SK-N-MC (cell line): Measurements from ENCODE around the gene RIPK1.

Experiments used
- DNase-seq: peaks from one replicate; pipeline ENCODE4 v3.0.0-alpha.2; 2011; ENCODE audit warnings: low read depth, low spot score
- H3K27ac ChIP-seq: fragments of 200-600 bp; sonication (generic); 2 replicates; pipeline ENCODE4 v1.5.1; 2016; ENCODE audit warnings: mixed run types
- H3K36me3 ChIP-seq: fragments of 200-600 bp; sonication (generic); 2 replicates; pipeline ENCODE4 v1.6.1; 2017; ENCODE audit warnings: antibody characterized with exemption, low read length, mixed read lengths; ENCODE audit not compliant: insufficient read depth
- H3K4me3 ChIP-seq: fragments of 200-600 bp; sonication (generic); 2 replicates; pipeline ENCODE4 v1.5.1; 2016
- H3K9ac ChIP-seq: fragments of 200-600 bp; sonication (generic); 2 replicates; pipeline ENCODE4 v1.8.0; 2017; ENCODE audit warnings: mixed run types, mixed read lengths; ENCODE audit not compliant: insufficient read length
- H3K9me3 ChIP-seq: fragments of 200-600 bp; sonication (generic); 2 replicates; pipeline ENCODE4 v1.6.1; 2017; ENCODE audit warnings: low read depth, mild to moderate bottlenecking, antibody characterized with exemption, low read length, moderate library complexity, mixed read lengths
- EZH2 ChIP-seq: fragments of 200-600 bp; sonication (generic); IDR thresholded peaks from one replicate; pipeline ENCODE4 v1.6.1; 2017; ENCODE audit warnings: antibody characterized with exemption
- FOXP2 ChIP-seq: optimal IDR thresholded peaks from 2 replicates; pipeline ENCODE3; 2011; ENCODE audit warnings: mild to moderate bottlenecking, moderate library complexity; ENCODE audit not compliant: insufficient read depth; ENCODE audit errors: extremely low read length, control extremely low read depth
- POLR2AphosphoS5 ChIP-seq: IDR thresholded peaks from 2 replicates; pipeline ENCODE4 v1.6.1; 2012; ENCODE audit warnings: mild to moderate bottlenecking, low read depth, low read length, borderline replicate concordance

Gene RIPK1

GRCh38 chr6:3138341-3138740, 70.0 kb downstream of the RIPK1 start:
- no peak for DNase-seq
- no peak overlapping the region for H3K27ac ChIP-seq
- peaks cover 29% of the 10 kb centered on the region; the same call in 1 of the 2 replicates for H3K36me3 ChIP-seq
- H3K9ac ChIP-seq: no peak overlapping the region
- TF ChIP-seq FOXP2 (no peak), POLR2AphosphoS5 (no peak), EZH2 (no peak)
- H3K4me3 ChIP-seq: no peak overlapping the region
- no peaks in the 10 kb centered on the region for H3K9me3 ChIP-seq

- Histone ChIP-seq H3K4me3 (no peak overlapping the region), H3K36me3 (peaks cover 29% of the 10 kb centered on the region; the same call in 1 of the 2 replicates), H3K27ac (no peak overlapping the region), H3K9ac (no peak overlapping the region), H3K9me3 (no peaks in the 10 kb centered on the region)
- TF ChIP-seq FOXP2 (no peak), EZH2 (no peak), POLR2AphosphoS5 (no peak)
- no peak for DNase-seq
These were observed 71.0 kb downstream of the RIPK1 start for GRCh38 chr6:3139090-3139903.

DNA sequence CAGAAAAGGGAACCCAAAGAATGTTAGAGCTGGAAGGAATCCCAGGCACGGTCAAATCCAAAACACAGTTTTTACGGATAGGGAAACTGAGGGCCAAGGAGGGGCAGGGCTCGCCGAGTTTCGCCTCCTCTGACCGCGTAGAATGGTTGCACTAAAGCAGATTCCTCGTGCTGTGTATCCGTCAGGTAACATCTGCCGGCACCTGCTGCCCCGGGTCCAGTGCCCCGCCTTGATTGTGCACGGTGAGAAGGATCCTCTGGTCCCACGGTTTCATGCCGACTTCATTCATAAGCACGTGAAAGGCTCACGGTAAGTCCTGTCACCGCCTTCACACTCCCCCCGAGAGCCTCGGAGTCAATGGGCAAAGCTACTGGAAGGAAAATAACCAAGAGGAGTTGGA, 71.9 kb downstream of the RIPK1 start:
- Histone ChIP-seq H3K9me3 (no peaks in the 10 kb centered on the region), H3K36me3 (peaks cover 29% of the 10 kb centered on the region; the same call in 1 of the 2 replicates), H3K9ac (no peak overlapping the region), H3K4me3 (no peak overlapping the region), H3K27ac (no peak overlapping the region)
- no peak for DNase-seq
- TF ChIP-seq FOXP2: no peak
- no peak for TF ChIP-seq POLR2AphosphoS5
- TF ChIP-seq EZH2: no peak

DNA sequence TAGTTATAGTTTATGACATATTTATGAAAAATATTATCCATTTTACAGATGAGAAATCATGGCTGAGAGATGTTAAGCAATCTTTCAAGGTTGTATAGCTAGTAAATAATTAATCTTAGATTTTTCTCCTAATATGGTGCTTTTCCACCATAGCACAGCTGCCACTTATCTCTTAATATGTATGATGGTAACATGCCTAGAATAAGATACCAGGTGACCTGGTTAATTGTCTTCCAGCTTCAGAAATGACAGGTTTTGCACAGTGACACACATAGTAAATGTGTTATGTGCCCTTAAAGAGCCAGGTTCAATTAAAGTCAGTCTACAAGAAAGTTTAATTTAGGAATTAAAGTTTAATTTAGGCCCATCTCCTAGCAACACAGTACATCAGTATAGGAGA, 74.2 kb downstream of the RIPK1 start:
- no peak for TF ChIP-seq FOXP2
- TF ChIP-seq EZH2: no peak
- no peak for TF ChIP-seq POLR2AphosphoS5
- no peak for DNase-seq
- Histone ChIP-seq H3K27ac (no peak overlapping the region), H3K9ac (no peak overlapping the region), H3K4me3 (no peak overlapping the region), H3K9me3 (no peaks in the 10 kb centered on the region), H3K36me3 (peaks cover 23% of the 10 kb centered on the region)

DNA sequence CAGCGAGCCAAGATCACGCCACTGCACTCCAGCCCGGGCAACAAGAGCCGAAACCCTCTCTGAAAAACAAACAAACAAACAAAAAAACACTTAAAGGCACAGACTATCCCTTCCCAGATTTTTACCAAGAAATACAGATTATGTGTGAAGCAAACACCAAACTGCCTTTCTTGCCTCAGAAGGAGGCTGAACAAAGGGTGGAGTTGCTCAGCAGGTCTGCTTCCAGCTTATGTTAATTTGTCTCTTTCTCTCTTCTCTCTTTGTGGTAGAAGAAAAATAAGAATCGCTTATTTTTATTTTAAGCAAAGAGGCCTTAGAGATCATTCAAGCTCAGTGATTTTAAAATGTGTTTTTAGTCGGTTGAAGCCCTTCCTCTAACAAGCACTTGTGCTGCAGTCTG, 74.9 kb downstream of the RIPK1 start:
- Histone ChIP-seq H3K36me3 (peaks cover 22% of the 10 kb centered on the region), H3K9me3 (no peaks in the 10 kb centered on the region), H3K27ac (no peak overlapping the region), H3K4me3 (no peak overlapping the region), H3K9ac (no peak overlapping the region)
- no peak for DNase-seq
- TF ChIP-seq EZH2: no peak
- TF ChIP-seq POLR2AphosphoS5: no peak

- no peak for DNase-seq
- no peak for TF ChIP-seq POLR2AphosphoS5
- TF ChIP-seq FOXP2: no peak
- no peak for TF ChIP-seq EZH2
- H3K4me3 ChIP-seq: no peak overlapping the region
- H3K36me3 ChIP-seq: peaks cover 10% of the 10 kb centered on the region
- H3K9ac ChIP-seq: no peak overlapping the region
- no peaks in the 10 kb centered on the region for H3K9me3 ChIP-seq
- no peak overlapping the region for H3K27ac ChIP-seq
These were observed 76.3 kb downstream of the RIPK1 start for GRCh38 chr6:3144571-3144970.

- H3K9me3 ChIP-seq: no peaks in the 10 kb centered on the region
- H3K36me3 ChIP-seq: peaks cover 10% of the 10 kb centered on the region
- H3K9ac ChIP-seq: no peak overlapping the region
- TF ChIP-seq EZH2 (no peak), POLR2AphosphoS5 (no peak), FOXP2 (no peak)
- no peak for DNase-seq
- no peak overlapping the region for H3K4me3 ChIP-seq
- H3K27ac ChIP-seq: no peak overlapping the region
These were observed 79.8 kb downstream of the RIPK1 start for GRCh38 chr6:3147914-3148757.

DNA sequence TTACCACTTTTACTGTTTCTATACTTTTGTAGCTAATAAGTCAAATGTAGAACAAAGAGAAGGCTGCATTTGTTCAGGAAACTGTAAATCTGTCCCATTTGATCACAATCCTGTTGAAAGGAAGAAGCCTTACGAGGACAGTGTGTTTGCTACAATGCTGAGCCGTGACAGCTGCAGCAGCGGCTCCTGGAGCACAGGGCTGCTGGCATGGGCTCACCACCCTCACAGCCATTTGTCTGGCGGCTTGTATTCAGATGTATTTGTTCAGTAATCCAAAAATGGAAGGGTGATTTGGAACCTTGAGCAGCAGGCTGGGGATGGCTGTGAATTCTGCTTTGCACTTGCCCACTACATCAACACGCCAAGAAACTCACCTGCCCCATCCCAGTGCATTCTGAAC, 83.4 kb downstream of the RIPK1 start:
- Histone ChIP-seq H3K9ac (no peak overlapping the region), H3K27ac (0 out of 2 replicates have a peak overlapping the region, but pooled peaks have one; percentile 22), H3K4me3 (no peak overlapping the region), H3K36me3 (peaks cover 13% of the 10 kb centered on the region), H3K9me3 (no peaks in the 10 kb centered on the region)
- TF ChIP-seq FOXP2 (no peak), POLR2AphosphoS5 (no peak), EZH2 (no peak)
- DNase-seq: no peak
